Measurements from ENCODE around the gene CARD11. TPM values are rescaled to one million over a fixed set of nuclear protein-coding genes. Genes with fewer than 3 reads are reported as not detected.

The CARD11 gene
- total and polyA plus RNA-seq, 5 experiments from 2014 or later = 10.8 to 109 (median 40.2) TPM

GRCh38 chr7:2883101-2883500, 160.6 kb downstream of the CARD11 start:
- H3K4me3 Mint-ChIP-seq = no peak overlapping the region
- no peaks in the 10 kb centered on the region for H3K9me3 Mint-ChIP-seq
- DNase-seq (no peak), ATAC-seq (no peak)
- POLR2A ChIA-PET = no interaction called here
- no peaks in the 10 kb centered on the region for H3K27me3 Mint-ChIP-seq
- peaks cover 15 to 41% (median 27%) of the 10 kb centered on the region in 4 donors for H3K4me1 Mint-ChIP-seq
- no peaks in the 10 kb centered on the region for H3K36me3 Mint-ChIP-seq
- H3K27ac Mint-ChIP-seq = no peak overlapping the region

- H3K27ac Mint-ChIP-seq = no peak overlapping the region
- H3K27me3 Mint-ChIP-seq = no peaks in the 10 kb centered on the region
- ATAC-seq (no peak), DNase-seq (no peak)
- H3K4me1 Mint-ChIP-seq = peaks cover 15 to 42% (median 31%) of the 10 kb centered on the region in 4 donors
- no peak overlapping the region for H3K4me3 Mint-ChIP-seq
- POLR2A ChIA-PET = no interaction called here
- H3K36me3 Mint-ChIP-seq = no peaks in the 10 kb centered on the region
- H3K9me3 Mint-ChIP-seq = no peaks in the 10 kb centered on the region
Measured at GRCh38 chr7:2882111-2882510, 161.6 kb downstream of the CARD11 start.

- Mint-ChIP-seq H3K27me3 (no peaks in the 10 kb centered on the region), H3K9me3 (no peaks in the 10 kb centered on the region), H3K4me1 (peaks cover 17 to 32% (median 28%) of the 10 kb centered on the region in 4 donors), H3K4me3 (no peak overlapping the region), H3K27ac (peak overlapping the region in 5 of 10 donors; percentile 22 to 80 (median 37)), H3K36me3 (no peaks in the 10 kb centered on the region)
- POLR2A ChIA-PET = interaction anchor here (0.6 kb wide), 1 partner anchor 103 kb away, joined by 4 read pairs; no protein-coding TSS in a partner anchor
- ATAC-seq = no peak
- no peak for DNase-seq
Measured at GRCh38 chr7:2880874-2881533, 162.7 kb downstream of the CARD11 start.

- Mint-ChIP-seq H3K27ac (peak overlapping the region in 5 of 10 donors; percentile 30 to 53 (median 36)), H3K4me3 (peak overlapping the region in 1 of 10 donors; percentile 33), H3K36me3 (no peaks in the 10 kb centered on the region), H3K9me3 (no peaks in the 10 kb centered on the region), H3K27me3 (no peaks in the 10 kb centered on the region), H3K4me1 (peaks cover 18 to 35% (median 30%) of the 10 kb centered on the region in 4 donors)
- ATAC-seq (no peak), DNase-seq (no peak)
- POLR2A ChIA-PET = no interaction called here
Measured at GRCh38 chr7:2880051-2880450, 163.6 kb downstream of the CARD11 start.

GRCh38 chr7:2879354-2879753, 164.3 kb downstream of the CARD11 start:
- Mint-ChIP-seq H3K4me1 (peaks cover 18 to 40% (median 33%) of the 10 kb centered on the region in 4 donors), H3K27me3 (no peaks in the 10 kb centered on the region), H3K4me3 (peak overlapping the region in 8 of 10 donors; percentile 46 to 73 (median 64)), H3K36me3 (no peaks in the 10 kb centered on the region), H3K9me3 (no peaks in the 10 kb centered on the region), H3K27ac (peak overlapping the region in 5 of 10 donors; percentile 66 to 86 (median 82))
- ATAC-seq (no peak), DNase-seq (no peak)
- POLR2A ChIA-PET = no interaction called here

- no peaks in the 10 kb centered on the region for H3K9me3 Mint-ChIP-seq
- no peaks in the 10 kb centered on the region for H3K36me3 Mint-ChIP-seq
- DNase-seq (no peak), ATAC-seq (no peak)
- POLR2A ChIA-PET = no interaction called here
- peak overlapping the region in 5 of 10 donors; percentile 14 to 73 (median 64) for H3K4me3 Mint-ChIP-seq
- H3K4me1 Mint-ChIP-seq = peaks cover 20 to 48% (median 37%) of the 10 kb centered on the region in 4 donors
- peak overlapping the region in 8 of 10 donors; percentile 31 to 85 (median 48) for H3K27ac Mint-ChIP-seq
- no peaks in the 10 kb centered on the region for H3K27me3 Mint-ChIP-seq
Measured at GRCh38 chr7:2878306-2878705, 165.4 kb downstream of the CARD11 start.

- Mint-ChIP-seq H3K36me3 (no peaks in the 10 kb centered on the region), H3K27me3 (no peaks in the 10 kb centered on the region), H3K9me3 (no peaks in the 10 kb centered on the region), H3K27ac (peak overlapping the region in 3 of 10 donors; percentile 57 to 60 (median 57)), H3K4me1 (peaks cover 22 to 65% (median 43%) of the 10 kb centered on the region in 4 donors), H3K4me3 (no peak overlapping the region)
- DNase-seq = no peak
- POLR2A ChIA-PET = interaction anchor here (0.5 kb wide), 1 partner anchor 198 kb away, joined by 3 read pairs; no protein-coding TSS in a partner anchor
- ATAC-seq = no peak
Measured at GRCh38 chr7:2876031-2876731, 167.5 kb downstream of the CARD11 start.

GRCh38 chr7:2873686-2874551, 169.7 kb downstream of the CARD11 start:
- H3K9me3 Mint-ChIP-seq = no peaks in the 10 kb centered on the region
- H3K27ac Mint-ChIP-seq = peak overlapping the region in 3 of 10 donors; percentile 19 to 85 (median 75)
- no peak overlapping the region for H3K4me3 Mint-ChIP-seq
- POLR2A ChIA-PET = no interaction called here
- H3K36me3 Mint-ChIP-seq = no peaks in the 10 kb centered on the region
- DNase-seq = no peak
- ATAC-seq = no peak
- no peaks in the 10 kb centered on the region for H3K27me3 Mint-ChIP-seq
- peaks cover 27 to 70% (median 47%) of the 10 kb centered on the region in 4 donors for H3K4me1 Mint-ChIP-seq

- ATAC-seq (no peak), DNase-seq (no peak)
- Mint-ChIP-seq H3K27ac (peak overlapping the region in 2 of 10 donors; percentile 19 to 88), H3K27me3 (no peaks in the 10 kb centered on the region), H3K4me1 (peaks cover 23 to 64% (median 39%) of the 10 kb centered on the region in 4 donors), H3K9me3 (no peaks in the 10 kb centered on the region), H3K36me3 (no peaks in the 10 kb centered on the region), H3K4me3 (no peak overlapping the region)
- POLR2A ChIA-PET = no interaction called here
Measured at GRCh38 chr7:2873146-2873545, 170.5 kb downstream of the CARD11 start.

- peaks cover 22 to 59% (median 35%) of the 10 kb centered on the region in 4 donors for H3K4me1 Mint-ChIP-seq
- no peaks in the 10 kb centered on the region for H3K36me3 Mint-ChIP-seq
- DNase-seq = no peak
- POLR2A ChIA-PET = no interaction called here
- no peaks in the 10 kb centered on the region for H3K9me3 Mint-ChIP-seq
- no peaks in the 10 kb centered on the region for H3K27me3 Mint-ChIP-seq
- no peak for ATAC-seq
- peak overlapping the region in 2 of 10 donors; percentile 22 to 30 for H3K4me3 Mint-ChIP-seq
- peak overlapping the region in 3 of 10 donors; percentile 16 to 88 (median 26) for H3K27ac Mint-ChIP-seq
Measured at GRCh38 chr7:2872296-2872874, 171.3 kb downstream of the CARD11 start.

- DNase-seq (peak in 6 of 10 donors; percentile 19 to 38 (median 30)), ATAC-seq (peak; percentile 70 to 77)
- H3K9me3 Mint-ChIP-seq = no peaks in the 10 kb centered on the region
- no peaks in the 10 kb centered on the region for H3K36me3 Mint-ChIP-seq
- H3K27ac Mint-ChIP-seq = peak overlapping the region; percentile 63 to 94 (median 74)
- H3K4me3 Mint-ChIP-seq = peak overlapping the region; percentile 62 to 88 (median 70)
- POLR2A ChIA-PET = interaction anchor here (0.5 to 0.6 kb wide), 2 partner anchors 192 to 223 kb away, joined by 3 read pairs; no protein-coding TSS in a partner anchor
- H3K4me1 Mint-ChIP-seq = peaks cover 18 to 55% (median 35%) of the 10 kb centered on the region in 4 donors
- no peaks in the 10 kb centered on the region for H3K27me3 Mint-ChIP-seq
Measured at GRCh38 chr7:2870471-2870931, 173.2 kb downstream of the CARD11 start.

- no peak for DNase-seq
- H3K27me3 Mint-ChIP-seq = no peaks in the 10 kb centered on the region
- POLR2A ChIA-PET = interaction anchor here (0.5 kb wide), 1 partner anchor 223 kb away, joined by 3 read pairs; no protein-coding TSS in a partner anchor
- no peaks in the 10 kb centered on the region for H3K9me3 Mint-ChIP-seq
- peak overlapping the region; percentile 47 to 94 (median 78) for H3K27ac Mint-ChIP-seq
- H3K36me3 Mint-ChIP-seq = no peaks in the 10 kb centered on the region
- H3K4me1 Mint-ChIP-seq = peaks cover 19 to 53% (median 34%) of the 10 kb centered on the region in 4 donors
- peak overlapping the region in 7 of 10 donors; percentile 14 to 87 (median 65) for H3K4me3 Mint-ChIP-seq
- ATAC-seq = no peak
Measured at GRCh38 chr7:2869981-2870380, 173.7 kb downstream of the CARD11 start.

Data from naive thymus-derived CD8-positive, alpha-beta T cell (primary cell).